Mesodermal cell (in vitro differentiated cells): ENCODE measurements around the gene MRPL21.

Source experiments
- H3K27ac ChIP-seq: 2 replicates; pipeline ENCODE4 v1.7.0; 2013; ENCODE audit warnings: mild to moderate bottlenecking, low read depth, low read length, moderate library complexity; ENCODE audit not compliant: severe bottlenecking
- H3K36me3 ChIP-seq: 2 replicates; pipeline ENCODE4 v1.7.1; 2013; ENCODE audit warnings: mild to moderate bottlenecking, low read length, moderate library complexity; ENCODE audit not compliant: control insufficient read depth, insufficient read depth
- H3K4me1 ChIP-seq: one replicate; pipeline ENCODE4 v1.7.1; 2013; ENCODE audit warnings: mild to moderate bottlenecking, low read length; ENCODE audit not compliant: insufficient read depth, control insufficient read depth, poor library complexity, severe bottlenecking
- H3K4me3 ChIP-seq: 2 replicates; pipeline ENCODE4 v1.7.0; 2013; ENCODE audit warnings: low read length, control low read depth, mild to moderate bottlenecking; ENCODE audit not compliant: insufficient read depth, poor library complexity, severe bottlenecking; ENCODE audit errors: extremely low read depth
- H3K9me3 ChIP-seq: 2 replicates; pipeline ENCODE4 v1.7.1; 2013; ENCODE audit warnings: mild to moderate bottlenecking, low read length, moderate library complexity; ENCODE audit not compliant: control insufficient read depth
- WGBS, 2 experiments: methylation state at CpG; one replicate each; pipeline ENCODE4 v1.1.5; 2013; ENCODE audit warnings: missing lambda C conversion rate in 2 of 2; ENCODE audit not compliant: insufficient coverage in 2 of 2; 5-methylcytosine and 5-hydroxymethylcytosine counted together

MRPL21 gene

GRCh38 chr11:68940651-68941323, 37.2 kb upstream of the MRPL21 start:
- WGBS, 2 experiments, result 94 to 96% methylated on average over 11 to 20 of the region's 20 CpGs
- H3K9me3 ChIP-seq, result no peaks in the 10 kb centered on the region
- H3K27ac ChIP-seq, result no peak overlapping the region
- H3K4me1 ChIP-seq, result no peaks in the 10 kb centered on the region
- H3K36me3 ChIP-seq, result peaks cover 32% of the 10 kb centered on the region
- H3K4me3 ChIP-seq, result no peak overlapping the region

GRCh38 chr11:68939583-68940555, 36.2 kb upstream of the MRPL21 start:
- Histone ChIP-seq H3K27ac (no peak overlapping the region), H3K9me3 (no peaks in the 10 kb centered on the region), H3K4me1 (no peaks in the 10 kb centered on the region), H3K4me3 (no peak overlapping the region), H3K36me3 (peaks cover 39% of the 10 kb centered on the region)
- 91 to 93% methylated on average over 22 to 28 of the region's 33 CpGs for WGBS, 2 experiments

GRCh38 chr11:68938816-68939582, 35.4 kb upstream of the MRPL21 start:
- 85 to 90% methylated on average over 15 to 17 of the region's 17 CpGs for WGBS, 2 experiments
- Histone ChIP-seq H3K4me1 (no peaks in the 10 kb centered on the region), H3K36me3 (peaks cover 43% of the 10 kb centered on the region), H3K9me3 (no peaks in the 10 kb centered on the region), H3K27ac (no peak overlapping the region), H3K4me3 (no peak overlapping the region)

- Histone ChIP-seq H3K27ac (no peak overlapping the region), H3K4me1 (no peaks in the 10 kb centered on the region), H3K4me3 (no peak overlapping the region), H3K36me3 (peaks cover 52% of the 10 kb centered on the region), H3K9me3 (no peaks in the 10 kb centered on the region)
- 94% methylated on average over 15 to 18 of the region's 18 CpGs for WGBS, 2 experiments
These were observed 34.5 kb upstream of the MRPL21 start for GRCh38 chr11:68938088-68938487.

GRCh38 chr11:68936676-68937620, 33.3 kb upstream of the MRPL21 start:
- 94 to 95% methylated on average over 22 to 24 of the region's 29 CpGs for WGBS, 2 experiments
- no peak overlapping the region for H3K27ac ChIP-seq
- no peaks in the 10 kb centered on the region for H3K9me3 ChIP-seq
- H3K4me3 ChIP-seq, result no peak overlapping the region
- H3K4me1 ChIP-seq, result no peaks in the 10 kb centered on the region
- peaks cover 58% of the 10 kb centered on the region for H3K36me3 ChIP-seq

- no peak overlapping the region for H3K4me3 ChIP-seq
- no peaks in the 10 kb centered on the region for H3K4me1 ChIP-seq
- WGBS, 2 experiments, result 96% methylated on average over 10 of the region's 10 CpGs
- H3K36me3 ChIP-seq, result peaks cover 58% of the 10 kb centered on the region
- no peaks in the 10 kb centered on the region for H3K9me3 ChIP-seq
- no peak overlapping the region for H3K27ac ChIP-seq
These were observed 32.7 kb upstream of the MRPL21 start for GRCh38 chr11:68936358-68936636.

- H3K36me3 ChIP-seq, result peaks cover 59% of the 10 kb centered on the region
- 97 to 98% methylated on average over 21 to 29 of the region's 29 CpGs for WGBS, 2 experiments
These were observed 32.1 kb upstream of the MRPL21 start for GRCh38 chr11:68935516-68936357.

GRCh38 chr11:68935066-68935465, 31.4 kb upstream of the MRPL21 start:
- WGBS, 2 experiments, result 94 to 98% methylated on average over 14 to 15 of the region's 15 CpGs

More at GRCh38 chr11:68935516-68936357, 32.1 kb upstream of the MRPL21 start:
- Histone ChIP-seq H3K9me3 (no peaks in the 10 kb centered on the region), H3K4me3 (no peak overlapping the region), H3K27ac (no peak overlapping the region), H3K4me1 (no peaks in the 10 kb centered on the region)

GRCh38 chr11:68934666-68935065, 31.0 kb upstream of the MRPL21 start:
- no peaks in the 10 kb centered on the region for H3K4me1 ChIP-seq
- peaks cover 65% of the 10 kb centered on the region for H3K36me3 ChIP-seq
- H3K4me3 ChIP-seq, result no peak overlapping the region
- H3K27ac ChIP-seq, result no peak overlapping the region
- 92 to 98% methylated on average over 13 of the region's 13 CpGs for WGBS, 2 experiments
- H3K9me3 ChIP-seq, result no peaks in the 10 kb centered on the region

More at GRCh38 chr11:68935066-68935465, 31.4 kb upstream of the MRPL21 start:
- Histone ChIP-seq H3K9me3 (no peaks in the 10 kb centered on the region), H3K4me1 (no peaks in the 10 kb centered on the region), H3K36me3 (peaks cover 63% of the 10 kb centered on the region), H3K4me3 (no peak overlapping the region), H3K27ac (no peak overlapping the region)
